Neuron (in vitro differentiated cells): Measurements from ENCODE around the gene SRRM1.
"Not testable (repeated sequence)": the region's sequence is repeated elsewhere in the genome, so short reads cannot be mapped to it uniquely, and the experiment has no call there.

ENCODE experiments used
- H2AFZ ChIP-seq: one replicate; pipeline ENCODE4 v1.6.1; 2013; ENCODE audit warnings: low read depth, mild to moderate bottlenecking, inconsistent platforms, low read length, moderate library complexity
- H3K27me3 ChIP-seq: one replicate; pipeline ENCODE4 v1.6.1; 2013; ENCODE audit warnings: low read length; ENCODE audit not compliant: insufficient read depth
- H3K36me3 ChIP-seq: one replicate; pipeline ENCODE4 v1.6.1; 2013; ENCODE audit warnings: low read length; ENCODE audit not compliant: insufficient read depth
- H3K4me1 ChIP-seq: one replicate; pipeline ENCODE4 v1.6.1; 2013; ENCODE audit warnings: low read length; ENCODE audit not compliant: insufficient read depth
- H3K4me3 ChIP-seq: 2 replicates; pipeline ENCODE4 v1.5.1; 2013; ENCODE audit warnings: mild to moderate bottlenecking, low read length, moderate library complexity
- H3K9me3 ChIP-seq: one replicate; pipeline ENCODE4 v1.6.1; 2013; ENCODE audit warnings: low read length

SRRM1 gene

GRCh38 chr1:24720152-24720551 lies 77.0 kb downstream of the SRRM1 start:
- H3K27me3 ChIP-seq, result no peaks in the 10 kb centered on the region
- H2AFZ ChIP-seq, result no peak overlapping the region
- H3K36me3 ChIP-seq, result no peaks in the 10 kb centered on the region
- no peak overlapping the region for H3K4me3 ChIP-seq
- H3K4me1 ChIP-seq, result peaks cover 5% of the 10 kb centered on the region
- no peaks in the 10 kb centered on the region for H3K9me3 ChIP-seq

DNA sequence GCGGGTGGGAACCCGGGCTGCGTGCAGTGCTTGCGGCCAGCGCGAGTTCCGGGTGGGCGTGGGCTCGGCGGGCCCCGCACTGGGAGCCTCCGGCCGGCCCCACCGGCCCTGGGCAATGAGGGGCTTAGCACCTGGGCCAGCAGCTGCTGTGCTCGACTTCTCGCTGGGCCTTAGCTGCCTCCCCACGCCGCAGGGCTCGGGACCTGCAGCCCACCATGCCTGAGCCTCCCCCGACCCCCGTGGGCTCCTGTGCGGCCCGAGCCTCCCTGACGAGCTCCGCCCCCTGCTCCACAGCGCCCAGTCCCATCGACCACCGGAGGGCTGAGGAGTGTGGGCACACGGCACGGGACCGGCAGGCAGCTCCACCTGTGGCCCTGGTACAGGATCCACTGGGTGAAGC lies 78.4 kb downstream of the SRRM1 start:
- Histone ChIP-seq H2AFZ (no peak overlapping the region), H3K27me3 (no peaks in the 10 kb centered on the region), H3K4me3 (no peak overlapping the region), H3K4me1 (peaks cover 13% of the 10 kb centered on the region), H3K9me3 (no peaks in the 10 kb centered on the region), H3K36me3 (no peaks in the 10 kb centered on the region)

- H3K4me3 ChIP-seq, H3K36me3 ChIP-seq, H3K27me3 ChIP-seq, H2AFZ ChIP-seq, H3K9me3 ChIP-seq: not testable (repeated sequence)
- peaks cover 13% of the 10 kb centered on the region for H3K4me1 ChIP-seq
These were observed 79.3 kb downstream of the SRRM1 start for GRCh38 chr1:24722073-24723035.
